Vagina (tissue), 2 donors: ENCODE results near the gene RIC1. TPM values are rescaled to one million over a fixed set of nuclear protein-coding genes. Genes with fewer than 3 reads are reported as not detected.
"Not testable (repeated sequence)": the region's sequence is repeated elsewhere in the genome, so short reads cannot be mapped to it uniquely, and the experiment has no call there.

Experiments used
- DNase-seq, 2 donors: peaks; one replicate each; pipeline ENCODE4 v3.0.0-alpha.2; 2017; ENCODE audit errors: extremely low spot score in 2 of 2
- H3K27ac ChIP-seq: fragments of 200-600 bp; sonication (generic); one replicate; pipeline ENCODE4 v1.5.1; 2019
- H3K27me3 ChIP-seq: fragments of 200-600 bp; sonication (generic); one replicate; pipeline ENCODE4 v1.5.1; 2019
- H3K36me3 ChIP-seq, 2 donors: fragments of 200-600 bp; sonication (generic); one replicate each; pipeline ENCODE4 v1.5.1; 2017 to 2019
- H3K4me1 ChIP-seq: fragments of 200-600 bp; sonication (generic); one replicate; pipeline ENCODE4 v1.5.1; 2019
- H3K4me3 ChIP-seq, 2 donors: fragments of 200-600 bp; sonication (generic); 1 replicate in 1 of 2; 2 replicates in 1 of 2; pipeline ENCODE4 v1.5.1; 2016 to 2019
- H3K9me3 ChIP-seq: fragments of 200-600 bp; sonication (generic); one replicate; pipeline ENCODE4 v1.5.1; 2019
- CTCF ChIP-seq, 3 experiments: fragments of 450-650 bp in 2 of 3; fragments of 200-600 bp in 1 of 3; sonication (generic) in 1 of 3; IDR thresholded peaks; one replicate each; pipeline ENCODE4 v1.5.1; 2017 to 2019; ENCODE audit warnings: antibody characterized with exemption in 3 of 3, mild to moderate bottlenecking in 2 of 3, moderate library complexity in 2 of 3
- POLR2A ChIP-seq, 2 donors: fragments of 450-650 bp; IDR thresholded peaks; one replicate each; pipeline ENCODE4 v1.6.1; 2017; ENCODE audit warnings: antibody characterized with exemption in 2 of 2, mild to moderate bottlenecking in 2 of 2, moderate library complexity in 2 of 2
- POLR2AphosphoS5 ChIP-seq, 2 donors: sonication (generic); formaldehyde crosslinking; IDR thresholded peaks; one replicate each; pipeline ENCODE4 v1.9.0; 2017; ENCODE audit warnings: antibody characterized with exemption in 2 of 2, mild to moderate bottlenecking in 2 of 2, low read depth in 1 of 2; ENCODE audit not compliant: insufficient read depth in 1 of 2
- intact Hi-C: fragments of 100-400 bp; cut with DNase I; formaldehyde crosslinking; loops from one replicate; pipeline ENCODE4 v1.15.1; 2023
- total RNA-seq: library from RNA; depleted of rRNA; stranded (reverse); fragments of >200 nt; gene quantifications from one replicate; pipeline ENCODE4 v1.2.3, GENCODE V29; 2016

Gene RIC1
- total RNA-seq, 1 donor from 2014 or later = 49.8 TPM

- TF ChIP-seq POLR2A (IDR thresholded peaks at IDR 0.05) (no peak), POLR2AphosphoS5 (IDR thresholded peaks at IDR 0.05; ENCODE audit: insufficient read depth in 1 of 2, low read depth in 1 of 2) (no peak), CTCF (IDR thresholded peaks at IDR 0.05) (no peak)
- Histone ChIP-seq H3K27me3 (no peaks in the 10 kb centered on the region), H3K36me3 (no peaks in the 10 kb centered on the region), H3K4me1 (peaks cover 33% of the 10 kb centered on the region), H3K9me3 (no peaks in the 10 kb centered on the region), H3K4me3 (no peak overlapping the region), H3K27ac (no peak overlapping the region)
- intact Hi-C loops = no loop called here
- no peak for DNase-seq
These were observed 8.4 kb upstream of the RIC1 start for GRCh38 chr9:5620494-5620893.

GRCh38 chr9:5621327-5621726 lies 7.6 kb upstream of the RIC1 start:
- H3K36me3 ChIP-seq = no peaks in the 10 kb centered on the region
- no peak overlapping the region for H3K4me3 ChIP-seq
- peaks cover 42% of the 10 kb centered on the region for H3K4me1 ChIP-seq
- TF ChIP-seq POLR2A (IDR thresholded peaks at IDR 0.05) = no peak
- no peak for TF ChIP-seq POLR2AphosphoS5 (IDR thresholded peaks at IDR 0.05; ENCODE audit: insufficient read depth in 1 of 2, low read depth in 1 of 2)
- no peak for TF ChIP-seq CTCF (IDR thresholded peaks at IDR 0.05)
- peak overlapping the region; percentile 38 for H3K27ac ChIP-seq
- H3K9me3 ChIP-seq = no peaks in the 10 kb centered on the region
- DNase-seq = no peak
- intact Hi-C loops = no loop called here
- H3K27me3 ChIP-seq = no peaks in the 10 kb centered on the region

DNA sequence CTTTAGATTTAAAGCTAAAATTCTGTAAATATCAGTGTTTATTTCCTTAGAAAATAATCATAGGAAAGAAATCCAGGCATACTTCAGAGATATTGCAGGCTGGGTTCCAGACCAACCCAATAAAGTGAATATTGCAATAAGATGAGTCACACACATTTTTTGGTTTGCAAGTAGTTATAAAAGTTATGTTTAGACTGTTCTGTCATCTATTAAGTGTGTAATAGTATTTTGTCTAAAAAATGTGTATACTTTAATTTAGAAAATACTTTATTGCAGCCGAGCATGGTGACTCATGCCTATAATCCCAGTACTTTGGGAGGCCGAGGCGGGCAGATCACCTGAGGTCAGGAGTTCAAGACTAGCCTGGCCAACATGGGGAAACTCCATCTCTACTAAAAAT lies 6.9 kb upstream of the RIC1 start:
- no peaks in the 10 kb centered on the region for H3K27me3 ChIP-seq
- TF ChIP-seq POLR2AphosphoS5 (IDR thresholded peaks at IDR 0.05; ENCODE audit: insufficient read depth in 1 of 2, low read depth in 1 of 2) = peak; percentile 46 to 61
- no peak for TF ChIP-seq POLR2A (IDR thresholded peaks at IDR 0.05)
- no peak for TF ChIP-seq CTCF (IDR thresholded peaks at IDR 0.05)
- H3K36me3 ChIP-seq = no peaks in the 10 kb centered on the region
- peaks cover 48% of the 10 kb centered on the region for H3K4me1 ChIP-seq
- intact Hi-C loops = no loop called here
- H3K9me3 ChIP-seq = no peaks in the 10 kb centered on the region
- no peak for DNase-seq
- peak overlapping the region; percentile 38 for H3K27ac ChIP-seq
- H3K4me3 ChIP-seq = no peak overlapping the region

GRCh38 chr9:5624655-5625054 lies 4.3 kb upstream of the RIC1 start:
- Histone ChIP-seq H3K4me3 (no peak overlapping the region), H3K9me3 (no peaks in the 10 kb centered on the region), H3K36me3 (no peaks in the 10 kb centered on the region), H3K4me1 (peaks cover 61% of the 10 kb centered on the region), H3K27ac (no peak overlapping the region), H3K27me3 (no peaks in the 10 kb centered on the region)
- intact Hi-C loops = no loop called here
- no peak for TF ChIP-seq CTCF (IDR thresholded peaks at IDR 0.05)
- TF ChIP-seq POLR2A (IDR thresholded peaks at IDR 0.05) = no peak
- TF ChIP-seq POLR2AphosphoS5 (IDR thresholded peaks at IDR 0.05; ENCODE audit: insufficient read depth in 1 of 2, low read depth in 1 of 2) = no peak
- DNase-seq = no peak

DNA sequence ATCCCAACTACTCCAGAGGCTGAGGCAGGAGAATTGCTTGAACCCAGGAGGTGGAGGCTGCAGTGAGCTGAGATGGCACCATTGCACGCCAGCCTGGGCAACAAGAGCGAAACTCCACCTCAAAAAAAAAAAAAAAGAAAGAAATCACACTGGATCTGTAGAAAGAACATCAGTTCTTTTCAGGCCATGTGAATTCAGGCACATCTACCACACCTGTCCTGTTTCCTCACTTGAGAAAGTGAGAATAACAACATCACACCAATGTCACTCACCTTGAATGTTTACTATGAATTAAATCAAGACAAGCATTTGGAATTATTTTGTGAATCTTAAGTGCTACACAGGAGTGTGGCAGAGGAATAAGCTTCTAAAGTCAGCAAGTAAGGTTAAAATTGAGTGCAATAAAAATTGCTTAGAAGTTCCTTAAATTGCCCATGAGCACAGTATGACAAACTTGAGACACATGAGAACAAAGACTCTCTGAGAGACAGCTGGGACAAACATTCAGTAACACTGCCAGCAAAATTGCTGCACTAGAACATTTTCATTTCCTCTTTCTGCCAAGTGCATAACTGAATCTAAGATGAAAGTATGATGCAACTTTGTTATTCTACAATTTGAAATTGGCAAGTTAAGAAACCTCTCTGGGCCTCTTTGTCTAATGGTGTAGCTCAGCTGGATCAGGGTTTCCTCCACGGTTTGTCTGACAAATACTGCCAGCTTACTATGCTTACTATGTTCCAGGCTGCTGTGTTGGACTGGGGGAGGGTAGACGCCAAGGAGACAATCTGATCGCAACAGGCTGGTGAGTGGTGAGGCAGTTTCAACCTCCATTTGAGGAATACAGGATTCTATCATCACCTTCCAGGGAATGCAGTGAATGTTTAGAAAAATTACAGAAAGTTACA lies 1.9 kb upstream of the RIC1 start:
- H3K9me3 ChIP-seq = no peaks in the 10 kb centered on the region
- H3K36me3 ChIP-seq = no peaks in the 10 kb centered on the region
- intact Hi-C loops = no loop called here
- H3K27me3 ChIP-seq = no peaks in the 10 kb centered on the region
- no peak for DNase-seq
- peak overlapping the region; percentile 97 for H3K27ac ChIP-seq
- H3K4me3 ChIP-seq = peak overlapping the region in 1 of 2 donors; percentile 87
- peaks cover 69% of the 10 kb centered on the region for H3K4me1 ChIP-seq
- TF ChIP-seq POLR2A (IDR thresholded peaks at IDR 0.05) = no peak
- TF ChIP-seq POLR2AphosphoS5 (IDR thresholded peaks at IDR 0.05; ENCODE audit: insufficient read depth in 1 of 2, low read depth in 1 of 2) = peak; percentile 22 to 77

- H3K9me3 ChIP-seq, DNase-seq, H3K27me3 ChIP-seq, intact Hi-C loops, H3K36me3 ChIP-seq: not testable (repeated sequence)
- peaks cover 69% of the 10 kb centered on the region for H3K4me1 ChIP-seq
- H3K4me3 ChIP-seq = peak overlapping the region; percentile 83 to 87
- peak overlapping the region; percentile 97 for H3K27ac ChIP-seq
These were observed 1.2 kb upstream of the RIC1 start for GRCh38 chr9:5627686-5628085.
